Nephron progenitor cell (in vitro differentiated cells): ENCODE measurements around the gene VPREB3.

Experiments
- DNase-seq: peaks from one replicate; pipeline ENCODE4 v3.0.0; 2021
- H3K27ac Mint-ChIP-seq: 2 replicates; pipeline ENCODE4 v1.8.0; 2021; ENCODE audit warnings: mild to moderate bottlenecking, moderate library complexity, mixed read lengths
- H3K27me3 Mint-ChIP-seq: 2 replicates; pipeline ENCODE4 v1.8.0; 2021; ENCODE audit warnings: mild to moderate bottlenecking, low read depth, mixed read lengths; ENCODE audit not compliant: poor library complexity
- H3K36me3 Mint-ChIP-seq: 2 replicates; pipeline ENCODE4 v1.8.0; 2021; ENCODE audit warnings: low read depth, mixed read lengths
- H3K4me1 Mint-ChIP-seq: 2 replicates; pipeline ENCODE4 v1.8.0; 2021; ENCODE audit warnings: mixed read lengths
- H3K4me3 Mint-ChIP-seq: 2 replicates; pipeline ENCODE4 v1.8.0; 2021; ENCODE audit warnings: mild to moderate bottlenecking, moderate library complexity, mixed read lengths
- H3K9me3 Mint-ChIP-seq: 2 replicates; pipeline ENCODE4 v1.8.0; 2021; ENCODE audit warnings: mild to moderate bottlenecking, moderate library complexity, mixed read lengths
- TF ChIP-seq, protein P1 (sequence below): fragments of 200-600 bp; sonication (generic); IDR thresholded peaks from 2 replicates; pipeline ENCODE4 v1.5.0; 2021; ENCODE audit warnings: antibody characterized with exemption

The VPREB3 gene

DNA sequence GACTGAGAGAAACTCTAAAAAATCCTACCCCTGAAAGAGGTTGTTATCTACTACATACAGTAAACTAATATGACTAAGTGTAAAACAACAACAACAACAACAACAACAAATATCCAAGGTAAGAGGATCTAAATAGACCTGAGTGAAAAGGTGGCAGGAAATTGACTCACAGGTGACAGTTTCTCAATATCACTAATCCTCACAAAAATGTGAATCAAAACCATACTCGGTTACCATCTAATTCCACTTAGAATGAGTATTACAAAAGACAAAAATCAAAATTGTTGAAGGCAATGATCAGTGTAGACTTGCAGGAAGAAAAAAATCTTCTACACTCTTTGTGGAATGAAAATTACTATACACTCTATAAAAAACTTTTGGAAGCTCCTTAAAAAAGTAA lies 46.0 kb downstream of the VPREB3 start:
- Mint-ChIP-seq H3K9me3 (no peaks in the 10 kb centered on the region), H3K4me1 (no peaks in the 10 kb centered on the region), H3K27ac (no peak overlapping the region), H3K36me3 (peaks cover 74% of the 10 kb centered on the region), H3K4me3 (no peak overlapping the region), H3K27me3 (no peaks in the 10 kb centered on the region)
- DNase-seq, result no peak
- TF ChIP-seq, protein P1, sequence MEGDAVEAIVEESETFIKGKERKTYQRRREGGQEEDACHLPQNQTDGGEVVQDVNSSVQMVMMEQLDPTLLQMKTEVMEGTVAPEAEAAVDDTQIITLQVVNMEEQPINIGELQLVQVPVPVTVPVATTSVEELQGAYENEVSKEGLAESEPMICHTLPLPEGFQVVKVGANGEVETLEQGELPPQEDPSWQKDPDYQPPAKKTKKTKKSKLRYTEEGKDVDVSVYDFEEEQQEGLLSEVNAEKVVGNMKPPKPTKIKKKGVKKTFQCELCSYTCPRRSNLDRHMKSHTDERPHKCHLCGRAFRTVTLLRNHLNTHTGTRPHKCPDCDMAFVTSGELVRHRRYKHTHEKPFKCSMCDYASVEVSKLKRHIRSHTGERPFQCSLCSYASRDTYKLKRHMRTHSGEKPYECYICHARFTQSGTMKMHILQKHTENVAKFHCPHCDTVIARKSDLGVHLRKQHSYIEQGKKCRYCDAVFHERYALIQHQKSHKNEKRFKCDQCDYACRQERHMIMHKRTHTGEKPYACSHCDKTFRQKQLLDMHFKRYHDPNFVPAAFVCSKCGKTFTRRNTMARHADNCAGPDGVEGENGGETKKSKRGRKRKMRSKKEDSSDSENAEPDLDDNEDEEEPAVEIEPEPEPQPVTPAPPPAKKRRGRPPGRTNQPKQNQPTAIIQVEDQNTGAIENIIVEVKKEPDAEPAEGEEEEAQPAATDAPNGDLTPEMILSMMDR, result no peak

DNA sequence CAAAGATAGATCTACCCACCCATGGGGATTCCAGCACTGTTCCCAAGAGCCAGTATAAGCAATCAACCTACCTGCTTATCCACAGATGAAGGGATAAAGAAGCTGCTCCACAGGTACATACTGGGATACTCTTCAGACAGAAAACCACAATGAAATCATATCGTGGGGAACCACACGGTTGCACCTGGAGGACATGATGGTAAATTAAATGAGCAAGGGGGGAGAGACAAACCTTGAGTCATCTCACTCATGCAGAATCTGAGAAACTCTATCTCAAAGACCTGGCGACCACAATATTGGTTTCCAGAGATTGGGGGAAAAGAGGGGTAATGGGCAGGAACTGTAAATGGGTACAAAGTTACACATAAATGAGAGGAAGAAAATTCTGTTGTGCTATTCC lies 48.9 kb downstream of the VPREB3 start:
- peaks cover 80% of the 10 kb centered on the region for H3K36me3 Mint-ChIP-seq
- peak overlapping the region; percentile 2 for H3K27ac Mint-ChIP-seq
- no peak for DNase-seq
- no peaks in the 10 kb centered on the region for H3K27me3 Mint-ChIP-seq
- TF ChIP-seq, protein P1, result no peak
- H3K9me3 Mint-ChIP-seq, result no peaks in the 10 kb centered on the region
- H3K4me3 Mint-ChIP-seq, result no peak overlapping the region
- H3K4me1 Mint-ChIP-seq, result no peaks in the 10 kb centered on the region

DNA sequence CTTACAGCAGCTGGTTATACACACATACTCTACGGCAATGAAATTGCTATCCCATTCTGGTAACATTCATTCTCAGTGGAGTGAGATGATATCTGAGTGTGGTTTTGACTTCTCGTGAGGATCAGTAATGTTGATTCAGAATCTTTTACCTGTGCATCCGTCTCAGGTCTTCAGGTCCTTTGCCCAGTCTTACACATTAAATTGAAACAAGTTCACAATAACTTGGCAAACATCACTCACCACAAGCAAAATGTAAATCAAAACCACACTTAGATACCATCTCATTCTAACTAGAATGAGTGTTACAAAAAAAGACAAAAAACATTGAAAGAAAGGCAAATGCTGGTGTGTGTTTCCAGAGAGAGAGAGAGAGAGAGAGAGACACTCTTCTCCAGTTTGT lies 49.4 kb downstream of the VPREB3 start:
- H3K36me3 Mint-ChIP-seq, result peaks cover 80% of the 10 kb centered on the region

DNA sequence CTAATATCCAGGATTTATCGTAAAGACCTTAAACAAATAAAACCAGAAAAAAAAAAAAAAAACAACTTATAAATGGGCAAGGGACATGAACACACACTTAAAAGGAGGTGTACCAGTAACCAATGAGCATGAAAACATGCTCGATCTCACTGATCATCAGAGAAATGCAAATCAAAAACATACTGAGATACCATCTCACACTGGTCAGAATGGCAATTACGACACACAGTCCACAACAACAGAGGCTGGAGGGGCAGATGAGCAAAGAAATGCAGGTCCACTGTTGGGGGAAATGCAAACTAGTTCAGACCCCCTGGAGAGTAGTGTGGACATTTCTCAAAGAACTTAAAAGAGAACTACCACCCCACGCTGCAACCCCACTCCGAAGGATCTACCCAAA lies 50.2 kb downstream of the VPREB3 start:
- Mint-ChIP-seq H3K27ac (no peak overlapping the region), H3K4me1 (no peaks in the 10 kb centered on the region), H3K4me3 (no peak overlapping the region), H3K9me3 (no peaks in the 10 kb centered on the region), H3K27me3 (no peaks in the 10 kb centered on the region), H3K36me3 (peaks cover 81% of the 10 kb centered on the region)
- TF ChIP-seq, protein P1, result no peak
- no peak for DNase-seq

More for the DNA sequence above, 49.4 kb downstream of the VPREB3 start:
- no peak overlapping the region for H3K4me3 Mint-ChIP-seq
- H3K27ac Mint-ChIP-seq, result no peak overlapping the region
- H3K4me1 Mint-ChIP-seq, result no peaks in the 10 kb centered on the region
- DNase-seq, result no peak
- H3K27me3 Mint-ChIP-seq, result no peaks in the 10 kb centered on the region
- TF ChIP-seq, protein P1, result no peak
- no peaks in the 10 kb centered on the region for H3K9me3 Mint-ChIP-seq
